Glomerular endothelial cell (primary cell): ENCODE results near the gene RAPGEF3. TPM values are rescaled to one million over a fixed set of nuclear protein-coding genes. Genes with fewer than 3 reads are reported as not detected.

Experiments
- DNase-seq: peaks from one replicate; pipeline ENCODE4 v3.0.0-alpha.2; 2011; ENCODE audit warnings: low read depth, low spot score; ENCODE audit errors: extremely low read depth
- total RNA-seq: library from RNA; depleted of rRNA; stranded (reverse); fragments of >200 nt; gene quantifications from 2 replicates; pipeline ENCODE4 v1.2.3, GENCODE V29; 2015

The RAPGEF3 gene
- total RNA-seq, 1 donor from 2014 or later, result 38.2 TPM

DNA sequence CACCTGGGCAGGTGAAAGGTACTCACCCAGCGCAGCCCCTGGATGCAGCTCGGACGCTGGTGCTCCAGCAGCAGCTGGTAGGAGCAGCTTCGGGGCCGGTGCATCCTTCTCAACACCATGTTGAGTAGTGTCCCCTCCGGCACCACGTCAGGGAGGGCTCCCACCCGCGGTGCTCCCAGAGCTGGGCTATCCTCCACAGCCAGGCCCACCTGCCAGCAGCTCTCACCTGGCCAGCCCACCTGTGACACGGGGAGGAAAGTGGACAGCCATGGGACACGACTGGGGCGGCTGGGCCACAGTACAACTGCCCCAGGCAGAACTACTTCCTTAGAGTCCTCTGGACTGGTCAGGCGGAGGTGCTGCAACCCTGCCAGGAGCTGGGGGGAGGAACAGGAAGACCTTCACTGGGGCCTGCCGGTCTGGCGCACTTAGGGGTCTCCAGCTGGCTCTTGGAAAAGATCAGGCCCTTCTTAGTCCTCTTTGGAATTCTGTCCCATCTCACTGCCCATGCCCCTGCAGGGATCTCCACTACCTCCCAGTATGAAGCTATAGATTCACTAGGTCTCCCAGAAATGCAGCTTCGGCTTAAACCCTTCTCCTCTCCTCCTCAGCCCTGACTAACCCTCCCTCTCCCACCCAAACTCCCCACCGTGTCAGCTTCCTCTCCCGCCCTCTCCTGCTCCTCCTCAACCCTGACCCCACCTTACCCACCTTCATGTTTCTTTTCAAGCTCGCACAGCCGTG is 668 bp downstream of the RAPGEF3 start:
- DNase-seq, result no peak

DNA sequence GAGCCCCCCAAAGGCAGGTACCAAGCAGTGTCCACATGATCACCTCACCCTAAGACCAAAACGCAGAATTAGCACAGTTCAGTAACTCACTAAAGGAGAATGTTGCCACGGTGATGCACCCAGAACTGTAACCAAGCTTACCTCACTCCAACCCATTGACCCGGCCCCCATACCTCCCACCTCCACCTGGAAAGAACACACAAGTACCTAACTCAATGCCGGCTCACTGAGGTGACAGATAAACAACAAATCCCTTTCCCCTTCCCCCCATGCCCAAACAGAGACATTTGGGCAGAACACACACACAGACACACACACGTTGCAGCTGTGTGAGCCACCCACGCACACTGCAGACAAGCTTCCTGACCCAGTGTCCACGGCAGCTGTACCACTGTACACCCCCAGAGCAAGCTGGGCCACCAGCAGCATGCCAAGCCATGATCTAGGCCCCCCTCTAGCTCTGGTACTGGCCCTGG is 1.3 kb downstream of the RAPGEF3 start:
- DNase-seq, result no peak

DNA sequence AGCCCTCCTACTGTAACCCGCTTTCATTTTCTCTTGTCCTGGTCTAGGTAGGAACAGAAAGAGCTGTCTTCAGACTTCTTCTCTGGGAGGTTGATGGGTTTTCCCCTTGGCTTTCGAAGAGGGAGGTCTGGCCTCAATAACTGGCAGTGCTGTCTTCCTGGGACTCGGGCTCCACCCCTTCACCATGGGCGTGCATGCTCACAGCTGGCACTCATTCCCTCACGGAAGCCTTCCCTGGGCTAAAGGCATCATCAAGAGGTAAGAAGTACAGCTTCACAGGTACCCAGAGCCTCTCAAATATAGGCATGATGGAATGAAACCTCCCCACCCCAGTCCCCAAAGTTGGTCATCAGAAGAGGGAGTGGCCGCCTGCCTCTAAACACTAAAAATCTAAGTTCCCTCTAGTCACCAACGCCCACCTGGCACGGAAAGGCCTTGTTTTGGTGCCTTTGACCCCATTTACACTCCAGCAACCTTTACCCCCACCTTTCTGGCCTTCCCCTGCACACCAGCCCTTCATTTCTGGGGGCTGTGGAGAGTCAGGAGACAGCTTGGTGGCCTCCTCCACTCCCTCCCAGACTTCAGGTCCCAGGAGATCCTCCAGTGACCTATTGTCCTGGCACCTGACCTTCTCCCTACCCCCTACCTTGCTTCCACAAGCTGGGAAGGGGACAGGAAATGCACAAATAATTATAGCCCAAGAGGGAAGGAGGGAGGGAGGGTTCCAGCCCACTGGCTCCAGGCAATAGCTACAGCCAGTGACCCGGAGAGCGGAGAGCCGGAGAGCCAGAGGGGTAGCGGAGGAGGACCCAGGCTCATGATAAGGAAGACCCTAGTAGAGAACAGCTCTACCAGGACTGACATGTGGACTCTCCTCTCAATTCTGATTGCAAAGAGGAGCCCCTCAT is 2.8 kb downstream of the RAPGEF3 start:
- no peak for DNase-seq

DNA sequence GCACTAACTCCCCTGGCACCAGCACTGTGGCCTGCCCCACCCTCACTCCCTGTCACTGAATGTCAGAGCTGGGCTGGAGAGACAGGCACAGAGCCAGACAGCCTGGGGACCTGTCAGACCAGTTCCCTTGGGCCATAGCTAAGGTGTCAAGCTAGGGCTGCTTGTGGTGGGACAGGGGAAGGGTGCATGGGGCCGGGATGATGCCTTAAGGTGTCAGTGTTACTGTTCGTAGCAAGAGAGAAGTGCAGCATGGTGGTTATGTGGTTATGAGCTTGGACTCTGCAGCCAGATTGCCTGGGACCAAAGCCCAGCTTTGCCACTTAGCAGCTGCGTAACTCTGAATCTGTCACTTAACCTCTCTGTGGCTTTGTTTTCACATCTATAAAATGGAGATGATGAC is 3.8 kb downstream of the RAPGEF3 start:
- no peak for DNase-seq

DNA sequence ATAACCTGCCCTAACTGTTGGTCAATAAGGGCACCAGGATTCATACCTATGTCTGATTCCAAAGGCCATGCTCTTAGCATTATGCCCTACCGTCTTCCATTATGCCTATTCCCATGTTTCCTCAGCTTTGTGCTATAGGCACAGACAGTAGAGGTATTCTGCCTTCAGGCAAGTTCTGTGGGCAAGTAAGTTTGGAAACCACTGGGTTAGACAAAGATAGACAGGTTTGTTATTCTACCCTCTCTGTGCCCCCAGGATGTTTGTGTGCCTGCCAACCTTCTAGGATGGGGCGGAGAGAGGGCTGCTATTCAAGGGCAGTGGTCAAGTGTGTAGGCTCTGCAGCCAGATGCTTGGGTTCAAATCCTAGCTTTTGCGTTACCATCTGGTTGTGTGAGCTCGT is 4.6 kb downstream of the RAPGEF3 start:
- no peak for DNase-seq

DNA sequence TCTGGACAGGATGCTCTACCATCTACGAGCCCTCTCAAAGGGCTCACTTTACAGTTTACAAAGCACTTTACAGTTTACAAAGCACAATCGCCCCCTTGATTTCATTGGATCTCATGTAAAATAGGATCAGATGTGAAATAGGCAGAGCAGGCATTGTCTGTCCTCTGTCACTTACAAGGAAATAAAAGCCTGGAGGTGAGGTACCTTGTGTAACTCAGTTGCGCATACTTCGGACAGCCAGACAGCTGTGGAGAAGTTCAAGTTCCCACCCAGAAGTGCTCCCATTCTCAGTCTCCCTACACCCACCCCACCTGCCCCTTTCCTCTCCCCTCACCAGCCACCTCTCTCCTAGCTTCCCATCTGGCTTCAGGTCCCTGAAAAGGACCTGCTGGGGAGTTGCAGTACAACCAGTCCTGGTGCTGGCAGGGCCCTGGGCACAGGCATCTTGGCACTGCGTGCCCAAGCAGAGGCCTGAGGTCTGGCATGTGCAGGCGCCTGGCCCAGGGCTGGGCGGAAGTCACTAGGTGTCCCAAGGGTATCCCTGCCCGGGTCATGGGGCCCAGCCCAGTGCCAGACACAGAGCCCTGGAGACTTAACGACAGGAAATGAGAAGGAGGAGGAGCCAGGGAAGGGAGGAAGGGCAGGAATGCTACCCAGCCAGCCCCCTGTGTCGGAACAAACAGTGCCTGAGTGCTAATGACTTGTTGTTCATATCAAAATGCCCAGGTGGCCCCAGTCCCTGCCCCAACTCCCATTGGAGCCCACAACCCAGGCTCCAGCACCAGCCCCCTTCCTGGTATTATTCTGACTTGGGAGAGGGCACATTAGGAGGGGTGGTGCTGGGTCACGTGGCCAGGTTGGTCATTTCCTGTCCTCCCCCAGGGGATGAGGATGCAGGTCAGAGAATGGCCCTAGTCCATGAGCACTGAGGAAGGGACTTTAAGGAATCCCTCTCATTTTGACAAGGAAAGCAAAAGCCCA is 5.4 kb downstream of the RAPGEF3 start:
- DNase-seq, result no peak

DNA sequence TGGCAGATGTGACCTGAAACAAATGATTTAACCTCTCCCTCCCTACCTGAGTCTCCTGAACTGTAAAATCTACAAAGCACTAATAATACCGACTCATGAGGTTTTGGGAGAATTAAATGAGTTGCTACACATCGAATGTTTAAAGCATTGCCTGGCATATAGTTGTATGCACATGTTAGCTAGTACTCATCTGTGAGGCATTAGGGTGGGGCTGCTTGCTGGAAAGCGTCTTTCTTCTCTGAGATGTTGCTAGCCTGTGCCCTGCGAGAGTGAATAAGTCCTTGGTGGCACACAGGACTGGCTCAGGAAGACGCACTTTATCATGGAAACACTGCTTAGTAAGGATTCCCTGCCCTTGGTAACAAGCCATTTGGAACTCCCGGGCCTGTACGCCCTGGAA is 6.1 kb downstream of the RAPGEF3 start:
- no peak for DNase-seq

DNA sequence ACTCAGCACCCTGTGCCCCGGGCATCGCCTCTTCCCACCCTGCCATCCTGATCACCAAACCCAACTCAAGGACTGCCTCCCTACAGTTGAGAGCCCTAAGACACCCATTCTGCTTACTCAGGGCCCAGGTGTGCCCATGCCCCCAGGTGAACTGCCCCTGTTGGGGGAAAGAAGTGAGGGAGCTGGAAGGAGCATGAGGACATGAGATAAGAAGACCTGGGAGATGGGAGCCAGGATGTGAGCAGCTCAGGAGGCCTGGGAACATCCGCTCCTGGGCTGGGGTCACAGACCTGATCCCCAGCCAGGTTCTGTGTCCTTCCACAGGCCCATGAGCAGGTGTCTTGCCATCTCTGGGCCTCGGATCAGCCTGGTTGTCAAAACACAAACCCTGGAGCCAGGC is 6.6 kb downstream of the RAPGEF3 start:
- no peak for DNase-seq

DNA sequence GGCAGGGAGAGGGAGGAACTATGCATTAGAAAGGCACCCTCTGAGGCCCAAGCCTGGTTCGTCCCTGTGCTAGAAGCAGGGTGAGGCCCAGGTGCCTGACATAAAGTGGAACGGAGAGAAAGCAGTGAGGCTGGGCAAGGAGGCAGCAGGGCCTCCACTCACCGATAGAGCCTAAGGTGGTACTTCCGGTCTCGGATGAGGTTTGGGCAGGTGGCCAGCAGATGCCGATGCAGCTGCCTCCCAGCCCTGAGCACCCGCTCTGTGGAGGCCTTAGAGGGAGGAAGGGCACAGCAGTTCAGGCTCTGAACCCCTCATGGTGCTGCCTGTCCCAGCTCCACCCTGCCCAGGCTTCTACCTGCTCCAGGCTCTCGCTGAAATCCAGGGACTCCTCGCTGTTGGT is 7.1 kb downstream of the RAPGEF3 start:
- DNase-seq, result no peak

DNA sequence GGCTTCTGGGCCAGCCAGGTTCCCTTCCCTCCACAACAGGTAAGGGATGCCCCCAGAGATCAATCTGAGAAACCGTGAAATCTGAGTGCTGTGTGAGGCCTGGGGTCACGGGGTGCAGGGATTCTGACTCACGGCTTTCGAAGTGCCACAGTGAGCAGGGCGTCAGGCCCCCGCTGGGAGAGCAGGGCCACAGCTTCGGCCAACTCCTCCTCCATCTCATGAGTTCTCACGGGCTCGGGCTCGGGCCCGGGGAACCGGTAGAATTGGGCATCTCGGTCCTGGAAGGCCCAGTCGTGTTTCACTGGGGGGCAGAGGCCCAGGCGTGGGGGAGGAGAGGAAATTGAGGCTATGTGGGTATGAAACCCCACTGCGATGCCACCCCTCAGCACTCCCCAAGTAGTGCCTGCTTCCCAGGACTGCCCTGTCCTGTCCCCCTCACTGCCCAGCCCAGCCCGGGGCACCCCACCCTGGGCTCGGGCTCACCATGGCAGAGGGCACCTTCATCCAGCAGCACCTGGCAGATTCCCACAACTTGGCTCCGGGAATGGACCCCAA is 7.7 kb downstream of the RAPGEF3 start:
- DNase-seq, result no peak

DNA sequence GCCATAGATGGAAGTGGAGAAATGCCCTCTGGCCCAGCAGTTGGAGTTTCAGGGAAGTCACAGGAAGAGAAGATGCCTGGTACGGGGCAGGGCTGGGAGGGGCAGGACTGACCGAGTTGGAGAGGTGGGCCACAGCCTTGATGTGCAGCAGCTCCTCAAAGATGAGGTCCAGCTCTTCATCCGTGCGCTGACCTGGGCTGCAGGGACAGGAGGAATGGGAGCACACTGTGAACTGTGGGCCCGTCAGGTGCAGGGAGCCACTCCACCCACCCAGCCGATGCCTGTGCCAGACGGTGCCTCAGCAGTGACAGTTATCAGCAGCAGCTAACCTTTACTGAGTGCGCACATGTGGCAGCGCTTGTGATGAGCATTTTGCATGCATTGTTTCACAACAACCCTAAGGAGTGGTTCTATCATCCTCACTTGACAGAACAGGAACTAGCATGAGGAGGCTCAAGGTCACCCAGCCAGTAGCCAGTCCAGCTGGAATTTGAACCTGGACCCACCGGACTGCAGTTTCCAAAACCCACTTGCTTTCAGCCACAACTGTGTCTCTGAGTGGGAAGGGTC is 8.4 kb downstream of the RAPGEF3 start:
- no peak for DNase-seq

DNA sequence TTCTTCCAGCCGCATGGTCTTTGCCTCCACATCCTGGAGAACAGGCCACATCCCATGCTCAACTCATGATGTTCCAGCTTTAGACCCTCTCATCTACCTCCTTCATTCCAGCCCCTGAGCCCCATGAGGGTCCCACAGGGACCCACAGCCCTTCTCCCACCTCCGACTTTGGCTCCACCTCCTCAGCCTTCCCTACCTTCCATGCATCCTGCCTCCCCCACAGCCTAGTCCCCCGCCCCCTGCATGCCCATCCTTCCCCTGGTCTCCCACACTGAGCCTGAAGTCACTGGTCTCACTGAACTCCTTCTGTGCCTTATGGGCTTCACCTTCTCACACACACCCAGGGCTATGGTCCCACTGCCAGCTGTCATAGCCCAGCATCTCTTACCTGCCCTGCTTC is 9.8 kb downstream of the RAPGEF3 start:
- DNase-seq, result no peak

DNA sequence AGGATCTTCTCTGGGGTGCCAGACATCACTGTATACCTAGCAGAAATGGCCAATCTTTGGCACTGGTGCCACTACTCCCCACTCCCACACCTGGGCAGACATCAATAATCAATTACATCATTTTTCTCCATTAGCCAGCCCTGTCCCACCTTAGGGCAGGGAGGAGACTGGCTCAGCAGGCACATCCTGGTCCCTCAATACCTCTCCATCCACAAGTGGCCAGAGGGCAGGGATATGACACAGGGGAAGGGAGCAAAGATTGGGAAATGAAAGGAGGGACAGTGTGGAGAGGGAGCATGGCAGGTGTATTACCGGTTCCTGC is 10.2 kb downstream of the RAPGEF3 start:
- no peak for DNase-seq

DNA sequence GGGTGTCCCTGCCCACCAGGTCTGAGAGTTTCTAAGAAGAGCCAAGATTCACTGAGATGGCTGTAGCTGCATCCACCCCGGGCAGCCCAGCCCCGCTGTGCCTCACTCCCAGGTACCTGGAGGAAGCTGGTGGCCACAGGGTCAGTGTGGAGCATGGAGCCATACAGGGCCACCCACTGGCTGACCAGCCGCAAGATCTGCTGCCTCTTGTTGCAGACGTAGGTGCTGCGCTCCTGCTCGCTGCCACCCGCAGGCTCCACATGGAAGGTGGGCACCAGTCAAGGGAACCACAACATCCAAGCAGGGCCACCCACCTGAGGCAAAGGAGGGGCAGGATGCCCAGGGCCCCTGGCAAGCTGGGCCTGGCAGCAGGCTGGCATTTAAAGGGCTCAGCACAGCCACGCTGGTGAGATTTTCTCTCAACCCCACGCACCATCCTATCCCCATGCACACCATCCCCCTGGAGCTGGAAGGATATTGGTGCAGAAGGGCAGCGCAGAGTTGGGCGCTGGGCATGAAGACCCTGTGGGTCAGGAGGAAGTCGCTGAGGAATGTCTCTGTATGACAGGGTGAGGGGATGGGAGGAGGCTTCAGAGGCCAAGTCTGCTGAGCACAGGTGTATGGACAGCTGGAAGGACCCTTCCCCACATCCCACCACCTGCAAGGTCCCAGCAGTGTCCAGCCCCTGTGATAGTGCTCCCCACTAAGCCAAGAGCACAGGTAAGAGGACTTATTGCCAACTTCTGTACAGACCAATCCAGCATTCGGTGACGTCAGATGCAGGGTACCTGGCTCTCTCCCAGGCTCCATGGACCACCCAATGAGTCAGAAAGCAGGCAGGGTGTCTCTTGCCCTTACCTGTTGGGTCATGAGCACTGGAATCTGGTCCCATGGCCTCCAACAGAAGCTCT is 10.8 kb downstream of the RAPGEF3 start:
- no peak for DNase-seq

DNA sequence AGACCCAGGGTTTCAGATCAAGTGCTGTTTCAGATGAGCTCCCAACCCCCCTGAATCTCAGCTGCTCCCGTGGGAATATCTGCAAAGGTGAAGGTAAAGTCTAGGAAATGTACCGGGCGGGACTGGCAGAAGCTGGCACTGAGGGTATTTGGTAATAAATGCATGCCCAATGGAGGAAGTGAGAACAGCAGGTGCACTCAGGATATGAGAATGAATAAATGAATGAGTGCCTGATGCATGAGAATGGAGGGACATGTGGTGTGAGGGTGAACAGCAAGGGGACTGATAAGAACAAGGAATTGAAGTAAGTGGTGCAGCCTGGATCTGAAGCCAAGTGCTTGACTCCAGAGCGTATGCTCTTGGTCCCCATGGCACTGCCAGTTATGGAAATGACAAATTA is 11.6 kb downstream of the RAPGEF3 start:
- DNase-seq, result no peak

DNA sequence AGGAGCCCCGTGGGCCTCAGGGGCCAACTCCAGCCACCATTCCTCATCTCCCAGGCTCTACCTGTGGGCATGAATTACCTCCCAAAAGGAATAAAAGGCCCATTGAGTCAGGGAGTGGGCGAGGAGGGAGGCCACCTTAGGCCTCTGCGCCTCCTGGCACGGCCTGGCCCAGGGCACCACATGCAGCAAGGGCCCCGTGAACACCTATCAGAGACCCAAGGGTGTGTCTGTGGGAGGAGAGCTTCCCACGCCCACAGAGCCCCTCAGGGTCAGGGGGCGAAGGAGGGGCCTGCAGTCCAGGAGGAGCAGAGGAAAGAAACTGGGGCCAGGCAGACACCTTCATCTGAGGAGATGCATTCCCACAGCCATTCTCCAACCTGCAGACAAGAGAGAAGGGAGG is 12.2 kb downstream of the RAPGEF3 start:
- DNase-seq, result no peak

DNA sequence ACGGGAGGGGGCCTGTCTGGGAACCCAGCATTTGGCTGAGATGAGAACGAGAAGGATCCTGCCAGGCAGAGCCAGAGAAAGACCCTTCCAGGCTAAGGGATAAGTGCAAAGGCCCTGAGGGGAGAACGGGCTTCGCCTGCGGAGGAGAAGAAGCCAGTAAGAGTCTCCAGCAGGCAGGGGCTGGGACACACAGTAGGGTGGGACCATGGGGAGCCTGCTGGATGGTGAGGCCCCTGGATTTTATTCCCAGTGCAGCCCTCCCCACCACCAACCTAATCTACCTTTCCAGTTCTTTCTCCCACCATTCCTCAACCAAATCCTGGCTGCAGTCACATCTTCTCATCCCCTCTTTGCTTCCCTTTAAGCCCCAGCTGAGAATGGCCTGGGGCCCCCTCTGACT is 12.6 kb downstream of the RAPGEF3 start:
- DNase-seq, result no peak

DNA sequence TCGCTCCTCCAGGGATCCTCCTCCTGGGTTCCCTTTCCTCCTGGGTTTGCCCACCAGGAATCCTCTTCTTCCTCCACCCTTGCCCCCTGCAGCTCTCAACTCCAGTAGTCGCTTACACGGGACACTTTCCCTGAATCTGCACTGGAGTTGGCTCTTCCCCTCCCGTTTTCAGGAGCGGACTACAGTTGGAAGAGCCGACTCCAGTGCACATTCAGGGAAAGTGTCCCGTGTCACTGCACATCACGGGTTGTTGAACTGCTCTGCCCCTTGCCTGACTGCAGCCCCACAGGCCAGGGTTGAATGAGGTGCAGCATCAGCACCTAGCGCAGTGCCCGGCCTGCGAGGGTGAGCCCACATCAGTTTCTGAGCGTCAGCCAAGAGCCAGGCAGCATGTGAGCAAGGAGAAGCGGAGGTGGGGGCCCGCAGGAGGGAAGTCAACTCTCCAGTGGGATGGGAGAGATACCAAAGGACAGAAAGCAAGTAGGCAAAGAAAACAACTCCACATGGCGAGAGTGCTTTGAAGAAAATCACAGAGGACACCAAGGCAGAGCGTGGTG is 13.1 kb downstream of the RAPGEF3 start:
- no peak for DNase-seq
